Measurements from ENCODE around the gene DLGAP4. TPM values are rescaled to one million over a fixed set of nuclear protein-coding genes. Genes with fewer than 3 reads are reported as not detected.

DLGAP4 gene
- total RNA-seq, 2 donors from 2014 or later: 23.1 to 60.0 TPM

- Histone ChIP-seq H3K36me3 (replicated peaks in 1 of 2; ENCODE audit: insufficient read depth in 1 of 2, low read depth in 2 of 2) (no peaks in the 10 kb centered on the region), H3K4me3 (no peak overlapping the region), H3K27ac (no peak overlapping the region), H3K9me3 (no peaks in the 10 kb centered on the region), H3K27me3 (no peaks in the 10 kb centered on the region), H3K4me1 (no peaks in the 10 kb centered on the region)
- intact Hi-C loops (cut with DNase I): no loop called here
- TF ChIP-seq CTCF (IDR thresholded peaks at IDR 0.05) (no peak), POLR2A (IDR thresholded peaks at IDR 0.05) (no peak)
- ATAC-seq (no peak), DNase-seq (no peak)
Measured at GRCh38 chr20:36447101-36447500, 141.0 kb downstream of the DLGAP4 start.

GRCh38 chr20:36449663-36450062 lies 143.5 kb downstream of the DLGAP4 start:
- no peaks in the 10 kb centered on the region for H3K36me3 ChIP-seq (replicated peaks in 1 of 2; ENCODE audit: insufficient read depth in 1 of 2, low read depth in 2 of 2)
- DNase-seq (no peak), ATAC-seq (no peak)
- H3K4me3 ChIP-seq: no peak overlapping the region
- intact Hi-C loops (cut with DNase I): no loop called here
- H3K27ac ChIP-seq: no peak overlapping the region
- no peaks in the 10 kb centered on the region for H3K9me3 ChIP-seq
- no peaks in the 10 kb centered on the region for H3K27me3 ChIP-seq
- H3K4me1 ChIP-seq: peaks cover 3% of the 10 kb centered on the region
- TF ChIP-seq CTCF (IDR thresholded peaks at IDR 0.05) (no peak), POLR2A (IDR thresholded peaks at IDR 0.05) (no peak)

- H3K9me3 ChIP-seq: no peaks in the 10 kb centered on the region
- no peak for DNase-seq
- H3K27me3 ChIP-seq: no peaks in the 10 kb centered on the region
- peaks cover 13% of the 10 kb centered on the region for H3K4me1 ChIP-seq
- intact Hi-C loops (cut with DNase I): no loop called here
- no peak overlapping the region for H3K4me3 ChIP-seq
- no peak for ATAC-seq
- no peaks in the 10 kb centered on the region for H3K36me3 ChIP-seq (replicated peaks in 1 of 2; ENCODE audit: insufficient read depth in 1 of 2, low read depth in 2 of 2)
- TF ChIP-seq POLR2A (IDR thresholded peaks at IDR 0.05) (no peak), CTCF (IDR thresholded peaks at IDR 0.05) (no peak)
- WGBS, 2 donors: 51 to 73% methylated on average over 3 to 4 of the region's 4 CpGs
- H3K27ac ChIP-seq: peak overlapping the region in 2 of 4 donors; percentile 59 to 65
Measured at GRCh38 chr20:36454332-36454697, 148.2 kb downstream of the DLGAP4 start.

GRCh38 chr20:36454698-36455427 lies 148.7 kb downstream of the DLGAP4 start:
- Histone ChIP-seq H3K4me1 (peaks cover 13% of the 10 kb centered on the region), H3K9me3 (no peaks in the 10 kb centered on the region), H3K27ac (peak overlapping the region in 2 of 4 donors; percentile 59 to 65), H3K36me3 (replicated peaks in 1 of 2; ENCODE audit: insufficient read depth in 1 of 2, low read depth in 2 of 2) (no peaks in the 10 kb centered on the region), H3K27me3 (no peaks in the 10 kb centered on the region), H3K4me3 (no peak overlapping the region)
- ATAC-seq: peak; percentile 84
- intact Hi-C loops (cut with DNase I): no loop called here
- 16 to 29% methylated on average over 4 to 9 of the region's 9 CpGs for WGBS, 2 donors
- no peak for TF ChIP-seq CTCF (IDR thresholded peaks at IDR 0.05)
- no peak for TF ChIP-seq POLR2A (IDR thresholded peaks at IDR 0.05)
- DNase-seq: peak; percentile 43 to 69 (median 48)

GRCh38 chr20:36455972-36456625 lies 150.0 kb downstream of the DLGAP4 start:
- Histone ChIP-seq H3K36me3 (replicated peaks in 1 of 2; ENCODE audit: insufficient read depth in 1 of 2, low read depth in 2 of 2) (no peaks in the 10 kb centered on the region), H3K4me3 (no peak overlapping the region), H3K27ac (no peak overlapping the region), H3K9me3 (no peaks in the 10 kb centered on the region), H3K27me3 (no peaks in the 10 kb centered on the region), H3K4me1 (peaks cover 18% of the 10 kb centered on the region)
- 79 to 81% methylated on average over 9 of the region's 9 CpGs for WGBS, 2 donors
- ATAC-seq (no peak), DNase-seq (no peak)
- no peak for TF ChIP-seq POLR2A (IDR thresholded peaks at IDR 0.05)
- no peak for TF ChIP-seq CTCF (IDR thresholded peaks at IDR 0.05)
- intact Hi-C loops (cut with DNase I): no loop called here

Data from body of pancreas (tissue), 4 donors.